ELR (cell line): ENCODE data around the gene POLR3F.
"Not testable (repeated sequence)": the region's sequence is repeated elsewhere in the genome, so short reads cannot be mapped to it uniquely, and the experiment has no call there.

Source experiments
- DNase-seq: peaks from one replicate; pipeline ENCODE4 v3.0.0-alpha.2; 2015; ENCODE audit warnings: low read depth

Gene POLR3F

GRCh38 chr20:18466894-18467730 is at the start of gene POLR3F, which contains the start of gene DZANK1:
TSS of gene POLR3F (plus strand) at chr20:18467390. CDS start at chr20:18467507, 117 bp downstream.
TSS of gene DZANK1 (minus strand) at chr20:18467030. CDS start at chr20:18465358, 1,672 bp downstream.
- peak; percentile 97 for DNase-seq

GRCh38 chr20:18421608-18422007 is 45.6 kb upstream of the POLR3F start:
- no peak for DNase-seq

GRCh38 chr20:18427214-18427613 is 40.0 kb upstream of the POLR3F start:
- DNase-seq, result no peak

- DNase-seq, result no peak
Observed at GRCh38 chr20:18428490-18429173, 38.6 kb upstream of the POLR3F start.

DNA sequence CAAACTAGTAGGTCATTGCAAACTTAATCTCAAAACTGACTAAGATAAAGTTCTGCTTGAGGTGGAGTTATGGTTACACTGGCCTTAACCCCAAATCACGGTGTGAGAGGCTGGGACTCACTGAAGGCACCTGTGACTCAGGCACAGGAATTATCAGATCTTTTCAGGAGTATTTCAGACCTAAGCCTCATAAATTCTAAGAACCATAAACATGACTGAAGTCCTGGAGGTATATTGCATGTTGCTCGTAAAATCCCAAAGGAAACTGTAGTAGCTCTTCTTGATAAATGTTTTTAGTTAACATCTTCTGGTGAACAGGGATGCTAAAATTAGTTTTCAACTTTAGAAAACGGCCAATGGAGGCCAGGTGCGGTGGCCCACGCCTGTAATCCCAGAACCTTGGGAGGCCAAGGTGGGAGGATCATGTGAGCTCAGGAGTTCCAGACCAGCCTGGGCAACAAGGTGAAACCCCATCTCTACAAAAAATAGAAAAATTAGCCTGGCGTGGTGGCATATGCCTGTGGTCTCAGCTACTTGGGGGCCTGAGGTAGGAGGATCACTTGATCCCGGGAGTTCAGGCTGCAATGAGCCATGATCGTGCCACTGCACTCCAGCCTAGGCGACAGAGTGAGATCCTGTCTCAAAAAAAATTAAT is 36.9 kb upstream of the POLR3F start:
- DNase-seq, result no peak

GRCh38 chr20:18431206-18431605 is 36.0 kb upstream of the POLR3F start:
- no peak for DNase-seq

GRCh38 chr20:18436847-18437246 is 30.3 kb upstream of the POLR3F start:
- DNase-seq, result no peak

DNA sequence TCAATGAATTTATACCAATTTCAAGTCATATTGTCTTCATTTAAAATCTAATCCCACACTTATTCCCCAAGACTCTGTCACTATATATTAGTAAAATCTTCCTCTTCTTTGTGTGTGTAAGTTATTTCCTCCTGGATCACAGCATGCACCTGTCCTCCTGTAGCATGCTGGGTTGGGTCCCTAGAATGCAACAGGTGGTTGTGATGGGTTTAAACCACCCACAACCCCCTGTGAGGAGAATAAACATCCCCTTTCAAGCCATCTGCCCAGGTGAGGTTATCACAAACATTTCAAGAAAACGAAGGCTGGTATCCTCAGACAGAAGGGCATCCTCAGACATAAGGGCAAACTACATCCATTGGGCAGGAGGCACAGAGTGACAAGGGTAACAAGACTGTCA is 26.8 kb upstream of the POLR3F start:
- no peak for DNase-seq

DNA sequence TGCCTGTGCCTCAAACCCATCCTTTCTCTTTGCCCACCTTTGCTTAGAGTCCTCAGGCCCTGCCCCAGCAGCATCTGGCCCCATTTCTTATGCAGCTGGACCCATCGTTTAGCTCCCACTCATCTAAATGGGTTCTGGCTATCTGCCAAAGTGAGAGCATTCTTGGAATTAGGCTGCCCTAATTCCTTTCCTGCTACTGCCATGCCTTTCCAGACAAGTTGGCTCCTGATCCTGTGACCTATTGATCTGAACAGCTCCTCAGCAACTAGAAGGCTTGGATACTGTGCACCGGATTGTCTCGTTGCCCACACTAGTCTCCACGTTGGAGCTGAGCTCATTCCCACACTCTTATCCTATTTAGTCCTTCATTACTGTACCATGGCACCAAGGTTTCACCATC is 23.3 kb upstream of the POLR3F start:
- peak; percentile 16 for DNase-seq

DNA sequence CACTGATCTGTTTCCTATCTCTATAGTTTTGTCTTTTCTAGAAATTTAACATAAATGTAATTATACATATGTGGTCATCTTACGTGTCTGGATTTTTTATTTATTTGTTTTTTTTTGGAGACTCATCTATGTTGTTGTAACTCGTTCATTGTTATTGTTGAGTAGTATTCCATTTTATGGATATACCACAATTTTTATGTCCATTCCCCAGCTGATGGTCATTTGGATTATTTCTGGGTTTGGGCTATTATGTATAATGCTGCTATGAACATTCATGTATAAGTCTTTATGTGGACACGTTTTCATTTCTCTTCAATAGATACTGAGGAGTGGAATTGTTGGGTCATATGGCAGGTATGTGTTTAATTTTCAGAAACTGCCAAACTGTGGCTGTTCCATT is 10.6 kb upstream of the POLR3F start:
- no peak for DNase-seq

DNA sequence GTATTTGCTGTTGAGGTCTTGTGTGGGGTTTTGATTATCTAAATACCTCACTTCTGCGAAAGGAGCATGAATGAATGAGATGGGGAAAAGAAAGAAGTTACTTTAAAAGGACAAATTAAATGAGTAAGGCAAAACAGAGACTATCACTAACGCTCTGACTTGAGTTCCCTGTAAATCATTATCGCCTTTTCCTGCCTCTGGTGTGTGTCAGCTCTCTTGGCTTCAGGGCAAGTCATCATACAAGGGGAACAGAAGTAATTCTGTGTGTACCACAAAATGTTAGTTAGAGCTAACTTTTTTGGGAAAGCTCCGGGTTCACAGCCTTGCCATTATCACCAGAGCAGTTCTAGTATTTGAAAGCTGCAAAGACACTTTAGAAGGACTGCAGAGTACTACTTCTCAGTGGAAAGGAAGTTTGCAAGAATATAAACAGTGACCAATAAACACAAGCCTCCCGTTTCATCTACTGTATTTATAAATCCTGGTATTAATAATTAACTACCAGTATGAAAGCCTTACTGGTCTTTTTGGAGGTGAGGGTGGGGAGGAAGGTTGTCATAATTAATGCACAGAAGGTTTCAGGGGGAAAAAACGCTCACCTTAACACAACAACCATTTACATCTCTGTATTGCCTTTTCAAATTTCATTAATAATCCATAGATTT is 1.5 kb upstream of the POLR3F start:
- no peak for DNase-seq

DNA sequence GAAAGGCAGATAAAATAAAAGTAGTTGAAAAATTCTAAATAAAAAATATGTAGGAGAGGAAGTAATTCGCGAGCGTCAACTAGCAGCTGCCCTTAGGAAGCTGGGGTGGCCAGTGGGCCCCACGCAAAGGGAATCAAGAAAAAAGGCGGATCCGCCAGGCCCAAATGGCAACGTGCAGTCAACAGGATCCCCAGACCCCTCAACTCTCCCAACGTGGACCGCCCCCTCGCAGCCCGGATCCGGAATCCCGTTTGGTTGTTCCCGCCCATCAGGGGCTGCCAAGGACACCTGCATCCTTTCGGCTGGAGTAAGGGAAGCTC is 656 bp upstream of the POLR3F start:
- no peak for DNase-seq

DNA sequence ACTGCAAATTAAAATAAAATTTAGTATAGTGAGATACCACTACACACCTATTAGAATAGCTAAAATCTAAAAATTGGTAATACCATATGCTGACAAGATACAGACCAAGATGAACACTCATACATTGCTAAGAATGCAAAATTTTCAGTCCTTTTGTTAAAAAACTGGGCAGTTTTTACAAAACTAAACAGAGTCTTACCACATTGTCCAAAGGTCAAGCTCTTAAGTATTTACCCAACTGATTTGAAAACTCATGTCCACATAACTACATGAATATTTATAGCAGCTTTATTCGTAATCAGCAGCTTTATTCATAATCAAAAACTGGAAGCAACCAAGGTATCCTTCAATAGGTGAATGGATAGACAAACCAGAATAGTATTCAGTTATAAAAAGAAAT is 10.0 kb downstream of the POLR3F start:
- no peak for DNase-seq

DNA sequence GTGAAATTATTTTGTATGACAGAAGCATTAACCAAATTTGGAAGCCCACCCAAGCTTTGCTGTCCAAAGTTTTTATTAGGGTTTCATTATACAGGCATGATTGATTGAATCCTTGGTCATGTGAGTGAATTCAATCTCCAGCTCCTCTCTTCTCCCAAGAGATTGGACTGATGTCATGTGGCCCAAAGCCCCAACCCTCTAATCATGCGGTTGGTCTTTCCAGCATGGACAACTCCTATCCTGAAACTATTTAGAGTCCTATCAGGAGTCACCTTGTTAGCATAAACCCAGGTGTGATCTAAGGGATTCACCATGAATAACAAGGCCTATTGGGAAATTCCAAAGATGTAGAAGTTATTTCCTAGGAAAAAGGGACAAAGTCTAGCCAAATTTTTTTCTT is 10.6 kb downstream of the POLR3F start:
- no peak for DNase-seq

GRCh38 chr20:18481596-18481995 is 14.4 kb downstream of the POLR3F start:
- no peak for DNase-seq

DNA sequence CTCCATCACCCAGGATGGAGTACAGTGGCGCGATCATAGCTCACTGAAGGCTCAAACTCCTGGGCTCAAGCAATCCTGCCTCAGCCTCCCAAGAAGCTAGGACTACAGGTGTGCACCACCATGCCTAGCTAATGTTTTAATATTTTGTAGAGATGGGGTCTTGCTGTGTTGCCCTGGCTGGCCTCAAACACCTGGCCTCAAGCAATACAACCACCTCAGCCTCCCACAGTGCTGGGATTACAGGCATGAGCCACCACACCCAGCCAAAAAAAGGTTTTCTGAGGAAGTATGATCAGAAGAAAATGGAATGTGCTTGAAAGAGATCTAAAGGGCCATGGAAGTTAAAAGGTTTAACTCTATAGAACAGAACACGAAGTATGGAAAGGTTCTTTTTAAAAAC is 21.1 kb downstream of the POLR3F start:
- DNase-seq, result no peak

GRCh38 chr20:18496042-18496441 is 28.9 kb downstream of the POLR3F start:
- peak; percentile 17 for DNase-seq

GRCh38 chr20:18496740-18497592 is 29.8 kb downstream of the POLR3F start, which contains the start of gene RBBP9:
TSS of gene RBBP9 (minus strand) at chr20:18497225. CDS start at chr20:18497167, 58 bp downstream.
- DNase-seq, result peak; percentile 82

- no peak for DNase-seq
Observed at GRCh38 chr20:18497603-18498002, 30.4 kb downstream of the POLR3F start.

GRCh38 chr20:18501672-18502071 is 34.5 kb downstream of the POLR3F start:
- DNase-seq, result not testable (repeated sequence)

DNA sequence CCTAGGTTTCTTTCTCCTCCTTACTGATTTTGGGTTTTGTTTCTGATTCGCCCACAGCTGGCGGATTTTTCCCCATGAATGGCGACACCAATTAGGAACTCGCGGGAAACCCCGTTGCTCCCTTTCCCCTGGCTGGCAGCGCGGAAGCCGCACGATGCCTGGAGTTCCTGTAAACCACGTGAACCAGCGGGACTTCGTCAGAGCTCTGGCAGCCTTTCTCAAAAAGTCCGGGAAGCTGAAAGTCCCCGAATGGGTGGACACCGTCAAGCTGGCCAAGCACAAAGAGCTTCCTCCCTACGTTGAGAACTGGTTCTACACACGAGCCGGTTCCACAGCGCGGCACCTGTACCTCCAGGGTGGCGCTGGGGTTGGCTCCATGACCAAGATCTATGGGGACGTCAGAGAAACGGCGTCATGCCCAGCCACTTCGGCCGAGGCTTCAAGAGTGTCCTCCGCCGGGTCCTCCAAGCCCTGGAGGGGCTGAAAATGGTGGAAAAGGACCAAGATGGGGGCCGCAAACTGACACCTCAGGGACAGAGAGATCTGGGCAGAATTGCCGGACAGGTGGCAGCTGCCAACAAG is 37.4 kb downstream of the POLR3F start:
- DNase-seq, result no peak
